HepG2 (cell line): ENCODE results near the gene CABLES2. TPM values are rescaled to one million over a fixed set of nuclear protein-coding genes. Genes with fewer than 3 reads are reported as not detected.

ENCODE experiments used
- ARID5B ChIP-seq: IDR thresholded peaks from 2 replicates; pipeline ENCODE4 v1.4.0; 2020; ENCODE audit warnings: mild to moderate bottlenecking, missing genetic modification reagents
- FLYWCH1 ChIP-seq: sonication (generic); formaldehyde crosslinking; IDR thresholded peaks from 2 replicates; pipeline ENCODE4 v1.8.1; 2023; ENCODE audit warnings: mild to moderate bottlenecking, missing genetic modification reagents
- HDAC2 ChIP-seq: sonication (generic); formaldehyde crosslinking; IDR thresholded peaks from 2 replicates; pipeline ENCODE4 v1.4.0; 2020; ENCODE audit warnings: missing genetic modification reagents
- HMGA1 ChIP-seq: sonication (generic); formaldehyde crosslinking; conservative IDR thresholded peaks from 2 replicates; pipeline ENCODE4 v1.4.0; 2020; ENCODE audit warnings: missing genetic modification reagents
- IRF1 ChIP-seq: sonication (generic); formaldehyde crosslinking; IDR thresholded peaks from 2 replicates; pipeline ENCODE4 v1.4.0; 2020; ENCODE audit warnings: low read depth, mild to moderate bottlenecking, missing genetic modification reagents
- JARID2 ChIP-seq: sonication (generic); formaldehyde crosslinking; IDR thresholded peaks from 2 replicates; pipeline ENCODE4 v1.8.1; 2023; ENCODE audit warnings: missing genetic modification reagents, inconsistent platforms; ENCODE audit not compliant: insufficient replicate concordance
- KIAA2018 ChIP-seq: sonication (generic); formaldehyde crosslinking; IDR thresholded peaks from 2 replicates; pipeline ENCODE4 v1.5.0; 2020; ENCODE audit warnings: mild to moderate bottlenecking, missing genetic modification reagents, borderline replicate concordance
- MAFG ChIP-seq: sonication (generic); formaldehyde crosslinking; IDR thresholded peaks from 2 replicates; pipeline ENCODE4 v1.5.1; 2020; ENCODE audit warnings: mild to moderate bottlenecking, missing genetic modification reagents
- NFATC3 ChIP-seq: sonication (generic); formaldehyde crosslinking; IDR thresholded peaks from 2 replicates; pipeline ENCODE4 v1.5.1; 2020; ENCODE audit warnings: mild to moderate bottlenecking, missing genetic modification reagents
- NKX3-1 ChIP-seq: sonication (generic); formaldehyde crosslinking; IDR thresholded peaks from 2 replicates; pipeline ENCODE4 v1.5.0; 2020; ENCODE audit warnings: missing genetic modification reagents
- POLR2G ChIP-seq: fragments of 200-400 bp; formaldehyde crosslinking; IDR thresholded peaks from 2 replicates; pipeline ENCODE4 v1.6.1; 2018; ENCODE audit warnings: mild to moderate bottlenecking, low read depth, low read length, moderate library complexity
- RFXANK ChIP-seq: IDR thresholded peaks from 2 replicates; pipeline ENCODE4 v1.6.1; 2016
- YEATS4 ChIP-seq: sonication (generic); formaldehyde crosslinking; IDR thresholded peaks from 2 replicates; pipeline ENCODE4 v1.4.0; 2020; ENCODE audit warnings: missing genetic modification reagents, borderline replicate concordance
- ZNF230 ChIP-seq: sonication (generic); formaldehyde crosslinking; IDR thresholded peaks from 2 replicates; pipeline ENCODE4 v1.4.0; 2020; ENCODE audit warnings: mild to moderate bottlenecking, missing genetic modification reagents
- ZNF292 ChIP-seq: sonication (generic); formaldehyde crosslinking; IDR thresholded peaks from 2 replicates; pipeline ENCODE4 v1.8.1; 2022; ENCODE audit warnings: mild to moderate bottlenecking, low read depth, missing genetic modification reagents, borderline replicate concordance
- ZNF749 ChIP-seq: sonication (generic); formaldehyde crosslinking; IDR thresholded peaks from 2 replicates; pipeline ENCODE4 v1.8.0; 2022; ENCODE audit warnings: mild to moderate bottlenecking, missing genetic modification reagents, moderate library complexity, borderline replicate concordance
- polyA plus RNA-seq, 8 experiments: library from polyadenylated mRNA; depleted of rRNA in 3 of 8; stranded (reverse) in 7 of 8; unstranded in 1 of 8; fragments of >200 nt; fragmentation: Illumina TruSeq in 4 of 8; extraction: Trizol in 4 of 8; gene quantifications; 2 replicates each; pipeline versions ENCODE4 v1.2.1 to v1.2.3, GENCODE V29; 2011 to 2016; ENCODE audit warnings: low read depth in 4 of 8, missing spikeins in 1 of 8, mixed read lengths in 1 of 8; ENCODE audit not compliant: insufficient read depth in 1 of 8
- total RNA-seq, 5 experiments: library from RNA; depleted of rRNA; stranded (reverse); fragments of >200 nt; fragmentation: Illumina TruSeq; extraction: Trizol; gene quantifications; 2 replicates each; pipeline ENCODE4 v1.2.3, GENCODE V29; 2016; ENCODE audit warnings: low read depth in 1 of 5

The CABLES2 gene
- total and polyA plus RNA-seq, 2 of the 13 experiments (the other 11 are each of a cell fraction or from before 2014, with no cell fraction given): 5.2 to 9.7 TPM

GRCh38 chr20:62368976-62369814, 37.9 kb downstream of the CABLES2 start (continued):
- TF ChIP-seq ZNF230 (CRISPR knock-in tag): peak; percentile 82; the same call in 1 of the 2 replicates
- TF ChIP-seq IRF1 (CRISPR knock-in tag): no peak
- peak; percentile 84 for TF ChIP-seq MAFG (CRISPR knock-in tag)
- TF ChIP-seq FLYWCH1 (CRISPR knock-in tag): no peak; the same call in 1 of the 2 replicates
- TF ChIP-seq NKX3-1: no peak
- 0 out of 2 replicates have a peak, but pooled peaks have one; percentile 52 for TF ChIP-seq ZNF292 (CRISPR knock-in tag)
- TF ChIP-seq HDAC2 (CRISPR knock-in tag): peak; percentile 29
- TF ChIP-seq RFXANK (CRISPR knock-in tag): no peak
- TF ChIP-seq ARID5B (CRISPR knock-in tag): no peak; the same call in 1 of the 2 replicates
- TF ChIP-seq POLR2G: peak; percentile 45; the same call in 1 of the 2 replicates
- 0 out of 2 replicates have a peak, but pooled peaks have one; percentile 45 for TF ChIP-seq ZNF749
- TF ChIP-seq KIAA2018 (CRISPR knock-in tag): no peak
- TF ChIP-seq YEATS4 (CRISPR knock-in tag): 0 out of 2 replicates have a peak, but pooled peaks have one; percentile 8
- TF ChIP-seq JARID2 (CRISPR knock-in tag): no peak
- 0 out of 2 replicates have a peak, but pooled peaks have one; percentile 35 for TF ChIP-seq NFATC3 (CRISPR knock-in tag)
- TF ChIP-seq HMGA1 (CRISPR knock-in tag): no peak
